Mesenchymal stem cell (in vitro differentiated cells and primary cell): ENCODE results near the gene SH3TC1.

Experiments
- DNase-seq: peaks from one replicate; pipeline ENCODE4 v3.0.0-alpha.2; 2013
- H2AFZ ChIP-seq: one replicate; pipeline ENCODE4 v1.6.1; 2013; ENCODE audit warnings: low read depth, mild to moderate bottlenecking, control low read depth, inconsistent platforms, low read length, moderate library complexity
- H2AK5ac ChIP-seq: 2 replicates; pipeline ENCODE4 v1.6.1; 2013; ENCODE audit warnings: low read length, moderate library complexity, mild to moderate bottlenecking, inconsistent platforms; ENCODE audit not compliant: severe bottlenecking
- H2BK120ac ChIP-seq: one replicate; pipeline ENCODE4 v1.6.1; 2013; ENCODE audit warnings: low read depth, mild to moderate bottlenecking, inconsistent platforms, low read length, moderate library complexity
- H2BK12ac ChIP-seq, 2 experiments: one replicate each; pipeline ENCODE4 v1.6.1; 2013; ENCODE audit warnings: inconsistent platforms in 2 of 2, low read length in 2 of 2, mild to moderate bottlenecking in 2 of 2, moderate library complexity in 2 of 2, control low read depth in 1 of 2
- H2BK15ac ChIP-seq: one replicate; pipeline ENCODE4 v1.6.1; 2013; ENCODE audit warnings: mild to moderate bottlenecking, low read depth, inconsistent platforms; ENCODE audit not compliant: poor library complexity, severe bottlenecking
- H2BK5ac ChIP-seq: 2 replicates; pipeline ENCODE4 v1.6.1; 2013; ENCODE audit warnings: low read depth, mild to moderate bottlenecking, low read length, control low read depth, inconsistent platforms; ENCODE audit not compliant: poor library complexity, severe bottlenecking
- H3K14ac ChIP-seq, 2 experiments: one replicate each; pipeline ENCODE4 v1.6.1; 2013; ENCODE audit warnings: inconsistent platforms in 2 of 2, low read length in 2 of 2, control low read depth in 1 of 2, mild to moderate bottlenecking in 1 of 2, moderate library complexity in 1 of 2
- H3K18ac ChIP-seq, 2 experiments: one replicate each; pipeline ENCODE4 v1.6.1; 2013; ENCODE audit warnings: inconsistent platforms in 2 of 2, low read length in 2 of 2, control low read depth in 1 of 2, low read depth in 1 of 2, mild to moderate bottlenecking in 1 of 2
- H3K23ac ChIP-seq, 2 experiments: one replicate each; pipeline ENCODE4 v1.6.1; 2013; ENCODE audit warnings: inconsistent platforms in 2 of 2, low read length in 2 of 2, mild to moderate bottlenecking in 2 of 2, moderate library complexity in 2 of 2, control low read depth in 1 of 2
- H3K27ac ChIP-seq: 2 replicates; pipeline ENCODE4 v1.5.1; 2013; ENCODE audit warnings: mild to moderate bottlenecking, moderate library complexity, low read length, control low read depth, inconsistent platforms; ENCODE audit not compliant: poor library complexity, severe bottlenecking
- H3K27me3 ChIP-seq, 2 experiments: 2 replicates each; pipeline versions ENCODE4 v1.6.1 to v1.7.0; 2013; ENCODE audit warnings: low read length in 2 of 2, mild to moderate bottlenecking in 2 of 2, moderate library complexity in 2 of 2, control low read depth in 1 of 2, inconsistent platforms in 1 of 2; ENCODE audit not compliant: control insufficient read depth in 1 of 2, insufficient read depth in 1 of 2
- H3K36me3 ChIP-seq, 2 experiments: 2 replicates each; pipeline versions ENCODE4 v1.6.1 to v1.7.0; 2013; ENCODE audit warnings: low read length in 2 of 2, control low read depth in 1 of 2, inconsistent platforms in 1 of 2, low read depth in 1 of 2, mild to moderate bottlenecking in 1 of 2; ENCODE audit not compliant: insufficient read depth in 2 of 2, control insufficient read depth in 1 of 2
- H3K4ac ChIP-seq, 2 experiments: one replicate each; pipeline ENCODE4 v1.6.1; 2013; ENCODE audit warnings: inconsistent platforms in 2 of 2, low read length in 2 of 2, mild to moderate bottlenecking in 2 of 2, moderate library complexity in 2 of 2, control low read depth in 1 of 2, low read depth in 1 of 2
- H3K4me1 ChIP-seq: 2 replicates; pipeline ENCODE4 v1.6.1; 2013; ENCODE audit warnings: low read depth, low read length, control low read depth; ENCODE audit not compliant: control insufficient read depth, insufficient read depth
- H3K4me2 ChIP-seq: 2 replicates; pipeline ENCODE4 v1.6.1; 2013; ENCODE audit warnings: low read length, mild to moderate bottlenecking, inconsistent platforms; ENCODE audit not compliant: poor library complexity, severe bottlenecking
- H3K4me3 ChIP-seq, 2 experiments: 2 replicates each; pipeline versions ENCODE4 v1.5.1 to v1.7.0; 2013; ENCODE audit warnings: low read length in 2 of 2, mild to moderate bottlenecking in 2 of 2, control low read depth in 1 of 2, low read depth in 1 of 2; ENCODE audit not compliant: insufficient read depth in 1 of 2
- H3K79me1 ChIP-seq: replicated peaks from 2 replicates; pipeline ENCODE4 v1.6.1; 2013; ENCODE audit warnings: mild to moderate bottlenecking, control low read depth, low read length, inconsistent platforms; ENCODE audit not compliant: poor library complexity, severe bottlenecking
- H3K9ac ChIP-seq: 2 replicates; pipeline ENCODE4 v1.7.0; 2013; ENCODE audit warnings: mild to moderate bottlenecking, low read length, moderate library complexity
- H3K9me3 ChIP-seq: 2 replicates; pipeline ENCODE4 v1.7.0; 2013; ENCODE audit warnings: mild to moderate bottlenecking, low read length; ENCODE audit not compliant: control insufficient read depth
- H4K8ac ChIP-seq: one replicate; pipeline ENCODE4 v1.6.1; 2013; ENCODE audit warnings: inconsistent platforms, mild to moderate bottlenecking, low read length, moderate library complexity
- H4K91ac ChIP-seq: one replicate; pipeline ENCODE4 v1.6.1; 2013; ENCODE audit warnings: mild to moderate bottlenecking, low read length, inconsistent platforms
- whole genome bisulfite sequencing: methylation state at CpG from one replicate; pipeline ENCODE4 v1.1.7; 2013; ENCODE audit warnings: mixed read lengths; 5-methylcytosine and 5-hydroxymethylcytosine counted together

Gene SH3TC1

DNA sequence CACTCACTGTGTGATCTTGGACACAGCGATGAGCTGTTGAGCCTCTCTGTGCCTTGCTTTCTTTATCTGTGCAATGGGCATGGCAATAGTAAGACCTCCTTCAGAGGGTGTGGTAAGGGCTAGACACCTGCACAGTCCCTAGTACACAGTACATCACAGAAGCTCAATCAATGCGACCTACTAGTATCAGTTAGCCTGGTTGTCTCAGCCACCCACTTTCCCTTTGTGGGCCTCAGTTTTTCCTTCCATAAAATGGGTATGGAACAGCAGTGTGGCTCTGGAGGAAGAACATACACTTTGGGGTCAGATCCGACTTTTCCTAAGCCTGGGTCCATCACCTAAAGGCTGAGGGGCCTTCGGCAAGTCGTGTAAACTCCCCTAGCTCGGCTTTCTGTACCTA is 67.0 kb downstream of the SH3TC1 start:
- Histone ChIP-seq H3K23ac (no peak overlapping the region), H3K36me3 (no peaks in the 10 kb centered on the region), H4K8ac (no peak overlapping the region), H3K18ac (no peak overlapping the region), H3K9me3 (no peaks in the 10 kb centered on the region), H3K4me1 (peaks cover 40% of the 10 kb centered on the region), H2BK5ac (no peak overlapping the region), H2AK5ac (no peak overlapping the region), H3K14ac (no peak overlapping the region), H3K9ac (no peak overlapping the region), H2BK12ac (no peak overlapping the region), H3K79me1 (no peaks in the 10 kb centered on the region), H3K4me2 (no peak overlapping the region), H3K4me3 (no peak overlapping the region), H2BK120ac (no peak overlapping the region), H3K4ac (no peak overlapping the region), H3K27ac (no peak overlapping the region), H2AFZ (no peak overlapping the region), H4K91ac (no peak overlapping the region), H2BK15ac (no peak overlapping the region), H3K27me3 (peaks cover 16 to 19% of the 10 kb centered on the region in 2 experiments)
- DNase-seq = no peak
- WGBS = 94% methylated on average over 6 of the region's 6 CpGs

DNA sequence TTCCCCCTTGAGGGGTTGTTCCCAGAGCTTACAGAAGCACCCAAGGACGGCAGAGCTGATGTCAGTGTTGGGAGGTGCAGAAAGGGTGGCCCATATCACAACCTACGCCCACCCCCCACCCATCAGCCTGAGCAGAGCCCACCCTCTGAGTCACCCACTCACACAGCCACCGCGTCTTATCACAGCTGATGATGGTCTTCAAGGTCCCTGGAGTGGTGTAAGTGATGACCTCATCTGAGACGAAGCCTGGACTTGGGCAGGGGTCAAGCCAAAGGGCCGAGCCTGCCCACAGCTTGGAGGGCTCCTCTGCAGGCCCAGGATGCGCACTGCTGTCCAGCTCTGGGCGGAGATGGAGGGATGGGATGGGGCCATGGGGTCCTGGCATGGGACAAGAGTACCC is 67.4 kb downstream of the SH3TC1 start:
- no peak for DNase-seq
- peaks cover 36% of the 10 kb centered on the region for H3K4me1 ChIP-seq
- H3K23ac ChIP-seq = no peak overlapping the region
- H3K4me3 ChIP-seq = no peak overlapping the region
- no peak overlapping the region for H2BK15ac ChIP-seq
- no peak overlapping the region for H3K14ac ChIP-seq
- H3K79me1 ChIP-seq = no peaks in the 10 kb centered on the region
- H4K8ac ChIP-seq = no peak overlapping the region
- no peak overlapping the region for H3K27ac ChIP-seq
- WGBS = 57% methylated on average over 4 of the region's 8 CpGs
- H2BK12ac ChIP-seq = peak overlapping the region in 1 of 2 experiments; percentile 75
- no peak overlapping the region for H2BK120ac ChIP-seq
- peaks cover 19 to 20% of the 10 kb centered on the region in 2 experiments for H3K27me3 ChIP-seq
- H3K9ac ChIP-seq = peak overlapping the region; percentile 29
- H3K4me2 ChIP-seq = no peak overlapping the region
- H3K18ac ChIP-seq = peak overlapping the region in 1 of 2 experiments; percentile 16
- H2BK5ac ChIP-seq = no peak overlapping the region
- no peaks in the 10 kb centered on the region for H3K36me3 ChIP-seq
- no peak overlapping the region for H3K4ac ChIP-seq
- H2AFZ ChIP-seq = no peak overlapping the region
- H2AK5ac ChIP-seq = no peak overlapping the region
- no peaks in the 10 kb centered on the region for H3K9me3 ChIP-seq
- H4K91ac ChIP-seq = no peak overlapping the region

DNA sequence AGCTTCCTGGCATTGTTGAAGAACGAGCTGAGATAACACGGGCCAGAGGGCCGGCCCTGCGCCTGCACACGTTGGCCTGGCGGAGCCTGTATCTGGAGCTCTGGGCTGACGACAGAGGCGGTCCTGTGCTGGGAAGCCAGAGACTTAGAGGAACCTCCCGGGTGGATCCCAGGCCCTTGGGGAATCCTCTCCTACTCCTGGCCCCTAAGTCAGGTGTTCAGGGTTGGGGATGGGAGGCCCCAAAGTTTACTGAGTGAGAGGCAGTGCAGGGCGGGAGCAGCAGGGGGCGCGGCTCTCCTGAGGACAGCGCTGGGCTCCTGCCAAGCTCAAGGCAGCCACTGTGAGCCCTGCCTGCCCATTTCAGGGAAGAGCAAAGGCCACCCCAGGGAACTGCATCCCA is 68.0 kb downstream of the SH3TC1 start:
- H3K4ac ChIP-seq = no peak overlapping the region
- peaks cover 19 to 26% of the 10 kb centered on the region in 2 experiments for H3K27me3 ChIP-seq
- no peak overlapping the region for H4K91ac ChIP-seq
- peak; percentile 67 for DNase-seq
- H4K8ac ChIP-seq = no peak overlapping the region
- no peak overlapping the region for H2AK5ac ChIP-seq
- peak overlapping the region in 1 of 2 experiments; percentile 75 for H2BK12ac ChIP-seq
- no peak overlapping the region for H2BK15ac ChIP-seq
- H3K79me1 ChIP-seq = no peaks in the 10 kb centered on the region
- peaks cover 30% of the 10 kb centered on the region for H3K4me1 ChIP-seq
- no peak overlapping the region for H2BK5ac ChIP-seq
- no peak overlapping the region for H3K4me3 ChIP-seq
- H3K9me3 ChIP-seq = no peaks in the 10 kb centered on the region
- no peak overlapping the region for H3K23ac ChIP-seq
- H3K36me3 ChIP-seq = no peaks in the 10 kb centered on the region
- no peak overlapping the region for H3K14ac ChIP-seq
- H2BK120ac ChIP-seq = no peak overlapping the region
- no peak overlapping the region for H3K27ac ChIP-seq
- no peak overlapping the region for H3K18ac ChIP-seq
- no peak overlapping the region for H2AFZ ChIP-seq
- H3K4me2 ChIP-seq = no peak overlapping the region
- WGBS = 35% methylated on average over 13 of the region's 13 CpGs
- H3K9ac ChIP-seq = peak overlapping the region; percentile 29

DNA sequence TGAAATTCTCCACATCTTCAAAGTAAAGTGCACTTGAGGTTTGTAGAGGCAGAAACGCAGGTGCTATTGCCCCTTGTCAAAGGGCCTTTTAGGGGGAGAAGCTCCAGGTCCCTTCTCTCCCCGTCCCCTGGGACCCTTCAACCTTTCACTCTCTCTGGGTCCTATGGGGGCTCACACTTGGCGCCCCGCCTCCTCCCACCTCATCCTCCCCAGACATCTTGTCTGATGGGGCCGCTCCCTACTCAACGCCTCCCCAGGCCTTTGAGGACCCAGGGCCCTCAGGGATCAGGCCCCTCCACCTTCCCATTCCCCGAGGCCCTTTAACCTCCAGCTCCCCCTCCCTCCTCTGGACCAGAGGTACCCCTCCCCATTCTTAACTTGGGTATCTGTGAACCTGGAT is 69.1 kb downstream of the SH3TC1 start:
- peaks cover 19 to 26% of the 10 kb centered on the region in 2 experiments for H3K27me3 ChIP-seq
- peak overlapping the region in 1 of 2 experiments; percentile 55 for H2BK12ac ChIP-seq
- H2AFZ ChIP-seq = no peak overlapping the region
- H3K4ac ChIP-seq = peak overlapping the region in 1 of 2 experiments; percentile 49
- H2AK5ac ChIP-seq = no peak overlapping the region
- H3K4me3 ChIP-seq = no peak overlapping the region
- H3K4me1 ChIP-seq = peaks cover 26% of the 10 kb centered on the region
- H3K27ac ChIP-seq = no peak overlapping the region
- H3K9ac ChIP-seq = no peak overlapping the region
- no peak overlapping the region for H4K8ac ChIP-seq
- no peak overlapping the region for H3K4me2 ChIP-seq
- H2BK15ac ChIP-seq = peak overlapping the region; percentile 31
- no peak overlapping the region for H4K91ac ChIP-seq
- H3K9me3 ChIP-seq = no peaks in the 10 kb centered on the region
- H3K79me1 ChIP-seq = no peaks in the 10 kb centered on the region
- no peak overlapping the region for H3K18ac ChIP-seq
- H3K23ac ChIP-seq = no peak overlapping the region
- H2BK5ac ChIP-seq = no peak overlapping the region
- H3K14ac ChIP-seq = no peak overlapping the region
- no peaks in the 10 kb centered on the region for H3K36me3 ChIP-seq
- WGBS = 92% methylated on average over 7 of the region's 7 CpGs
- H2BK120ac ChIP-seq = no peak overlapping the region
- no peak for DNase-seq
